Parathyroid adenoma (tissue), 2 donors: Measurements from ENCODE around the gene PLAC1.

Experiments
- H2AFZ ChIP-seq: fragments of 300-600 bp; sonication (generic); one replicate; pipeline ENCODE4 v1.7.0; 2017; ENCODE audit warnings: antibody characterized with exemption, mild to moderate bottlenecking
- H3K27ac ChIP-seq: fragments of 300-600 bp; sonication (generic); one replicate; pipeline ENCODE4 v1.7.0; 2017
- H3K27me3 ChIP-seq: fragments of 300-600 bp; sonication (generic); one replicate; pipeline ENCODE4 v1.7.0; 2017; ENCODE audit warnings: low read length; ENCODE audit not compliant: control insufficient read depth, insufficient read depth
- H3K36me3 ChIP-seq: fragments of 300-600 bp; sonication (generic); one replicate; pipeline ENCODE4 v1.7.0; 2017; ENCODE audit warnings: low read length; ENCODE audit not compliant: control insufficient read depth, insufficient read depth
- H3K4me1 ChIP-seq: fragments of 300-600 bp; sonication (generic); one replicate; pipeline ENCODE4 v1.7.0; 2017; ENCODE audit warnings: control low read depth
- H3K4me2 ChIP-seq: fragments of 300-600 bp; sonication (generic); one replicate; pipeline ENCODE4 v1.7.0; 2017; ENCODE audit warnings: low read length
- H3K4me3 ChIP-seq: fragments of 300-600 bp; sonication (generic); one replicate; pipeline ENCODE4 v1.7.0; 2017; ENCODE audit warnings: low read depth, low read length
- H3K79me2 ChIP-seq: fragments of 300-600 bp; sonication (generic); one replicate; pipeline ENCODE4 v1.7.0; 2017; ENCODE audit warnings: control low read depth
- H3K9ac ChIP-seq: fragments of 300-600 bp; sonication (generic); one replicate; pipeline ENCODE4 v1.7.0; 2017; ENCODE audit warnings: mild to moderate bottlenecking
- H3K9me3 ChIP-seq: fragments of 300-600 bp; sonication (generic); one replicate; pipeline ENCODE4 v1.7.0; 2017; ENCODE audit warnings: low read length; ENCODE audit not compliant: control insufficient read depth
- CTCF ChIP-seq: fragments of 300-600 bp; sonication (generic); IDR thresholded peaks from one replicate; pipeline ENCODE4 v1.7.0; 2017; ENCODE audit warnings: antibody characterized with exemption, mild to moderate bottlenecking
- donor health status: primary hyperparathyroidism.

Gene PLAC1

GRCh38 chrX:134647477-134647877 lies 10.8 kb downstream of the PLAC1 start:
- Histone ChIP-seq H3K4me3 (no peak overlapping the region), H3K9me3 (no peaks in the 10 kb centered on the region), H3K4me2 (no peak overlapping the region), H3K36me3 (no peaks in the 10 kb centered on the region), H3K4me1 (no peaks in the 10 kb centered on the region), H3K27me3 (no peaks in the 10 kb centered on the region), H2AFZ (no peak overlapping the region), H3K27ac (no peak overlapping the region), H3K79me2 (no peaks in the 10 kb centered on the region), H3K9ac (no peak overlapping the region)
- no peak for TF ChIP-seq CTCF

- Histone ChIP-seq H3K27me3 (no peaks in the 10 kb centered on the region), H3K4me2 (no peak overlapping the region), H3K27ac (no peak overlapping the region), H3K79me2 (no peaks in the 10 kb centered on the region), H3K9me3 (no peaks in the 10 kb centered on the region), H2AFZ (no peak overlapping the region), H3K4me3 (no peak overlapping the region), H3K4me1 (no peaks in the 10 kb centered on the region), H3K36me3 (no peaks in the 10 kb centered on the region), H3K9ac (no peak overlapping the region)
- TF ChIP-seq CTCF, result no peak
Measured at GRCh38 chrX:134646691-134647090, 11.6 kb downstream of the PLAC1 start.

GRCh38 chrX:134645936-134646543 lies 12.2 kb downstream of the PLAC1 start:
- no peak overlapping the region for H3K4me2 ChIP-seq
- H3K79me2 ChIP-seq, result no peaks in the 10 kb centered on the region
- H3K27ac ChIP-seq, result no peak overlapping the region
- H3K4me1 ChIP-seq, result no peaks in the 10 kb centered on the region
- H3K4me3 ChIP-seq, result no peak overlapping the region
- H3K36me3 ChIP-seq, result no peaks in the 10 kb centered on the region
- H2AFZ ChIP-seq, result no peak overlapping the region
- no peak for TF ChIP-seq CTCF
- H3K9me3 ChIP-seq, result no peaks in the 10 kb centered on the region
- H3K27me3 ChIP-seq, result no peaks in the 10 kb centered on the region
- no peak overlapping the region for H3K9ac ChIP-seq

GRCh38 chrX:134642386-134642785 lies 15.9 kb downstream of the PLAC1 start:
- no peaks in the 10 kb centered on the region for H3K27me3 ChIP-seq

More at GRCh38 chrX:134642386-134642785, 15.9 kb downstream of the PLAC1 start:
- no peak for TF ChIP-seq CTCF
- H3K36me3 ChIP-seq, result no peaks in the 10 kb centered on the region
- H2AFZ ChIP-seq, result no peak overlapping the region
- H3K4me3 ChIP-seq, result no peak overlapping the region
- H3K9me3 ChIP-seq, result no peaks in the 10 kb centered on the region
- H3K27ac ChIP-seq, result no peak overlapping the region
- no peaks in the 10 kb centered on the region for H3K4me1 ChIP-seq
- no peak overlapping the region for H3K9ac ChIP-seq
- no peaks in the 10 kb centered on the region for H3K79me2 ChIP-seq
- no peak overlapping the region for H3K4me2 ChIP-seq
